WTC11 (cell line): Measurements from ENCODE around the gene COMTD1. TPM values are rescaled to one million over a fixed set of nuclear protein-coding genes. Genes with fewer than 3 reads are reported as not detected.

ENCODE experiments used
- ATAC-seq: fragments of 200-7000 bp; cut with Tn5 transposase; 2 replicates; pipeline ENCODE4 v1.10.0; 2021; ENCODE audit warnings: mild to moderate bottlenecking, moderate library complexity
- CTCF ChIA-PET: fragments of 300-600 bp; sonication (Branson Sonifier 250); formaldehyde crosslinking; loops from one replicate; lab custom pipeline; 2021; ENCODE audit warnings: antibody characterized with exemption; lab: Charles Lee
- POLR2A ChIA-PET: fragments of 350-600 bp; sonication (Branson Sonifier 250); formaldehyde crosslinking; loops from one replicate; lab custom pipeline; 2021; ENCODE audit warnings: antibody characterized with exemption; lab: Charles Lee
- DNase-seq: peaks from one replicate; pipeline ENCODE4 v3.0.0; 2021; ENCODE audit warnings: low spot score
- H3K27ac Mint-ChIP-seq: 2 replicates; pipeline ENCODE4 v1.8.0; 2021; ENCODE audit warnings: mixed read lengths
- H3K27me3 Mint-ChIP-seq: 2 replicates; pipeline ENCODE4 v1.8.0; 2021; ENCODE audit warnings: low read depth, mild to moderate bottlenecking, moderate library complexity, mixed read lengths
- H3K36me3 Mint-ChIP-seq: 2 replicates; pipeline ENCODE4 v1.8.0; 2021; ENCODE audit warnings: mixed read lengths
- H3K4me1 Mint-ChIP-seq: 2 replicates; pipeline ENCODE4 v1.8.0; 2022; ENCODE audit warnings: mixed read lengths
- H3K4me3 Mint-ChIP-seq: 2 replicates; pipeline ENCODE4 v1.8.0; 2021; ENCODE audit warnings: mild to moderate bottlenecking, moderate library complexity, mixed read lengths
- H3K9me3 Mint-ChIP-seq: 2 replicates; pipeline ENCODE4 v1.8.0; 2021; ENCODE audit warnings: mixed read lengths
- ATF1 ChIP-seq: sonication (generic); formaldehyde crosslinking; IDR thresholded peaks from 2 replicates; pipeline ENCODE4 v1.8.1; 2023; ENCODE audit warnings: mild to moderate bottlenecking, moderate library complexity, missing genetic modification reagents
- CREB1 ChIP-seq: sonication (generic); formaldehyde crosslinking; IDR thresholded peaks from 2 replicates; pipeline ENCODE4 v1.8.0; 2023; ENCODE audit warnings: mild to moderate bottlenecking, missing genetic modification reagents
- CREM ChIP-seq: sonication (generic); formaldehyde crosslinking; IDR thresholded peaks from 2 replicates; pipeline ENCODE4 v1.8.1; 2022; ENCODE audit warnings: mild to moderate bottlenecking, missing genetic modification reagents, moderate library complexity
- MYBL2 ChIP-seq: sonication (generic); formaldehyde crosslinking; IDR thresholded peaks from 2 replicates; pipeline ENCODE4 v1.8.1; 2023; ENCODE audit warnings: mild to moderate bottlenecking, moderate library complexity, missing genetic modification reagents
- NFATC4 ChIP-seq: fragments of 250-450 bp; sonication (Bioruptor Pico); IDR thresholded peaks from 2 replicates; pipeline ENCODE4 v1.9.0; 2021; ENCODE audit warnings: mild to moderate bottlenecking
- NFE2L1 ChIP-seq: sonication (generic); formaldehyde crosslinking; IDR thresholded peaks from 2 replicates; pipeline ENCODE4 v1.8.1; 2023; ENCODE audit warnings: missing genetic modification reagents
- NR2C2 ChIP-seq: sonication (generic); formaldehyde crosslinking; IDR thresholded peaks from 2 replicates; pipeline ENCODE4 v1.8.0; 2022; ENCODE audit warnings: mild to moderate bottlenecking, missing genetic modification reagents
- OVOL2 ChIP-seq: fragments of 250-450 bp; sonication (Bioruptor Pico); IDR thresholded peaks from 2 replicates; pipeline ENCODE4 v1.9.0; 2021; ENCODE audit warnings: mild to moderate bottlenecking, borderline replicate concordance
- RELA ChIP-seq: sonication (generic); formaldehyde crosslinking; IDR thresholded peaks from 2 replicates; pipeline ENCODE4 v1.8.1; 2022; ENCODE audit warnings: missing genetic modification reagents, mild to moderate bottlenecking, borderline replicate concordance
- RORB ChIP-seq: fragments of 250-450 bp; sonication (Bioruptor Pico); IDR thresholded peaks from 2 replicates; pipeline ENCODE4 v1.9.0; 2021; ENCODE audit warnings: mild to moderate bottlenecking
- ZBTB21 ChIP-seq: sonication (generic); formaldehyde crosslinking; IDR thresholded peaks from 2 replicates; pipeline ENCODE4 v1.8.1; 2023; ENCODE audit warnings: mild to moderate bottlenecking, missing genetic modification reagents, borderline replicate concordance
- ZNF219 ChIP-seq: sonication (generic); formaldehyde crosslinking; IDR thresholded peaks from 2 replicates; pipeline ENCODE4 v1.8.0; 2023; ENCODE audit warnings: missing genetic modification reagents, mild to moderate bottlenecking, borderline replicate concordance
- ZNF263 ChIP-seq: sonication (generic); formaldehyde crosslinking; IDR thresholded peaks from 2 replicates; pipeline ENCODE4 v1.8.1; 2022; ENCODE audit warnings: low read depth, mild to moderate bottlenecking, moderate library complexity, missing genetic modification reagents
- ZNF423 ChIP-seq: fragments of 250-450 bp; sonication (Bioruptor Pico); IDR thresholded peaks from 2 replicates; pipeline ENCODE4 v2.1.2; 2022; ENCODE audit warnings: mild to moderate bottlenecking, moderate library complexity
- total RNA-seq: library from RNA; stranded (reverse); gene quantifications from 3 replicates; pipeline ENCODE4 v1.2.3, GENCODE V29; 2021
- TF ChIP-seq, protein P1 (sequence below): sonication (generic); formaldehyde crosslinking; IDR thresholded peaks from 2 replicates; pipeline ENCODE4 v1.8.1; 2023; ENCODE audit warnings: mild to moderate bottlenecking, missing genetic modification reagents, moderate library complexity
- TF ChIP-seq, protein P2 (sequence below): sonication (generic); formaldehyde crosslinking; IDR thresholded peaks from 2 replicates; pipeline ENCODE4 v1.8.1; 2022; ENCODE audit warnings: low read depth, mild to moderate bottlenecking, moderate library complexity, missing genetic modification reagents, borderline replicate concordance
- TF ChIP-seq, protein P3 (sequence below): sonication (generic); formaldehyde crosslinking; IDR thresholded peaks from 2 replicates; pipeline ENCODE4 v1.8.1; 2023; ENCODE audit warnings: mild to moderate bottlenecking, missing genetic modification reagents, moderate library complexity
- TF ChIP-seq, protein P4 (sequence below): sonication (generic); formaldehyde crosslinking; IDR thresholded peaks from 2 replicates; pipeline ENCODE4 v1.8.0; 2022; ENCODE audit warnings: mild to moderate bottlenecking, missing genetic modification reagents
- TF ChIP-seq, protein P5 (sequence below): sonication (generic); formaldehyde crosslinking; IDR thresholded peaks from 2 replicates; pipeline ENCODE4 v1.8.1; 2023; ENCODE audit warnings: mild to moderate bottlenecking, moderate library complexity, missing genetic modification reagents
- TF ChIP-seq, protein P6 (sequence below): fragments of 250-450 bp; sonication (Bioruptor Pico); conservative IDR thresholded peaks from 2 replicates; pipeline ENCODE4 v1.9.0; 2021; ENCODE audit warnings: mild to moderate bottlenecking

COMTD1 gene
- total RNA-seq, 1 experiment from 2014 or later, result 47.8 TPM

DNA sequence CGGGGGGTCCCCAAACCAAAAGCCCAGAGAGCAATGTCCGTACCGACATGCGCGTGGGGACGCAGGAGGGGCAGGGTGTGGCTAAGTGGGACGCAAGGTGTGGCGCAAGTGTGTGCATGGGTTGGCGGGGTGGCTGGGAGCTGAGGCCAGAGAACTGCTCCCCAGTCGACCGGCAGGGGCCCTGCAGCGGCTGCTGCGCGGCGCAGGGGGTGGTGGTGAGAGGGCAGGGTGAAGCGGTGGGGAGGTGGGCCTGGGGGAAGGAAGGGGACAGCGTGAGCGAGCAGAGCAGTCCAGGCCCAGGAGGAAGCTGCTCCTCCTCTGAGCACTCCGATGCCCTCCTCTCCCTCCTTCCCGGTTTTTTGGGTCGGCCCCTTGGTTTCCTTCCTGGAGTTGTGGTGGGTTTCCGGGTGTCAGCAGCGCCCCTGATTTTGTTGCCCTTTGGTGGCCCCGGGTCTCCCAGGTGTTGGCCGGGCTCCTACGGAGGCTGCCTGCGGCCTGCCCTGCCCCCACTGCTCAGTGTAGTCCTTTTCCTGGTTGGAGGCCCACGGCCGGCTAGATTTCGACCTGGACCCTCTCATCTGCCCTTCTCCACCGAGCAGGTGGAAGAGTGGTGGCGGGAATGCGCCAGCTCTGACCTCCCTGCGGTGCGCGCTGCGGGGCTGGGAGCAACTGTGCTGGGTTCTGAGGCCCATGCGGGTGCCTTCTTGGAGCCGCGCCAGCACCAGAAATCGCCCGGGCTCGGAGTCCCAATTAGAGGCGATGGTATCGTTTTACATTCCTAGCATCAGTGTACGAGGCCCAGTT lies 40.5 kb upstream of the COMTD1 start:
- peaks cover 14% of the 10 kb centered on the region for H3K4me1 Mint-ChIP-seq
- POLR2A ChIA-PET, result no interaction called here
- TF ChIP-seq ZNF423 (CRISPR knock-in tag) (no peak), ZNF263 (CRISPR knock-in tag) (0 out of 2 replicates have a peak, but pooled peaks have one; percentile 14)
- TF ChIP-seq, all 79 proteins: peak for 1
- H3K36me3 Mint-ChIP-seq, result no peaks in the 10 kb centered on the region
- H3K9me3 Mint-ChIP-seq, result no peaks in the 10 kb centered on the region
- ATAC-seq (peak; percentile 62), DNase-seq (peak; percentile 27)
- CTCF ChIA-PET, result interaction anchor here (1.2 to 1.3 kb wide), 3 partner anchors 19 to 760 kb away, joined by 3 to 4 read pairs (median 4); no protein-coding TSS in a partner anchor
- H3K4me3 Mint-ChIP-seq, result no peak overlapping the region
- H3K27ac Mint-ChIP-seq, result no peak overlapping the region
- H3K27me3 Mint-ChIP-seq, result peaks cover 6% of the 10 kb centered on the region

DNA sequence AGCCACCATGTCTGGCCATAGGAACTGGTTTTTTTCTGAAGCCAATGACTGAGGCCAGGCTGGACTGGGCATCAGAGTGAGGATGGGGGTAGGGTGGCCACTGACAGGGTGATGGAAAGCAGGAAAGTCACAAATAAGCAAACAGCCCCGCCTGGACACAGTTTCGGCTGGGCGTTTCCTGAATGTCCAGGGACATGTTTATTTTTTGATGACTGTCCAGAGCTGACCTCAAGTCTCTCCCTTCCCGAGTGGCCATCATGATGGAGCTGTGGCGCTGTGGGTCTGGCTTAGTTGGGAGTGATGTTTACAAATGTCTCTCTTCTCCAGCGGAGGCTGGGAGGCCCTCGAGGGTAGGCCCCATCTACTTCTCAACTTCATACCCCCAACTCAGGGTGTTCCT lies 37.1 kb upstream of the COMTD1 start:
- no peak for ATAC-seq
- H3K9me3 Mint-ChIP-seq, result peaks cover 13% of the 10 kb centered on the region
- no peaks in the 10 kb centered on the region for H3K27me3 Mint-ChIP-seq
- CTCF ChIA-PET, result interaction anchor here (0.6 kb wide), 1 partner anchor 123 kb away, joined by 3 read pairs; no protein-coding TSS in a partner anchor
- POLR2A ChIA-PET, result interaction anchor here (0.7 kb wide), 1 partner anchor 726 kb away, joined by 5 read pairs; no protein-coding TSS in a partner anchor
- 0 out of 2 replicates have a peak, but pooled peaks cover 3% of the 10 kb centered on the region for H3K36me3 Mint-ChIP-seq
- TF ChIP-seq, protein P1, sequence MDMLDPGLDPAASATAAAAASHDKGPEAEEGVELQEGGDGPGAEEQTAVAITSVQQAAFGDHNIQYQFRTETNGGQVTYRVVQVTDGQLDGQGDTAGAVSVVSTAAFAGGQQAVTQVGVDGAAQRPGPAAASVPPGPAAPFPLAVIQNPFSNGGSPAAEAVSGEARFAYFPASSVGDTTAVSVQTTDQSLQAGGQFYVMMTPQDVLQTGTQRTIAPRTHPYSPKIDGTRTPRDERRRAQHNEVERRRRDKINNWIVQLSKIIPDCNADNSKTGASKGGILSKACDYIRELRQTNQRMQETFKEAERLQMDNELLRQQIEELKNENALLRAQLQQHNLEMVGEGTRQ, result no peak
- TF ChIP-seq OVOL2 (no peak), MYBL2 (CRISPR knock-in tag) (no peak), NFATC4 (no peak), CREM (CRISPR knock-in tag) (no peak), RORB (no peak), ATF1 (CRISPR knock-in tag) (no peak), CREB1 (CRISPR knock-in tag) (no peak), ZNF219 (no peak), NR2C2 (CRISPR knock-in tag) (no peak), ZBTB21 (CRISPR knock-in tag) (no peak), RELA (CRISPR knock-in tag) (no peak), NFE2L1 (no peak)
- TF ChIP-seq, protein P2, sequence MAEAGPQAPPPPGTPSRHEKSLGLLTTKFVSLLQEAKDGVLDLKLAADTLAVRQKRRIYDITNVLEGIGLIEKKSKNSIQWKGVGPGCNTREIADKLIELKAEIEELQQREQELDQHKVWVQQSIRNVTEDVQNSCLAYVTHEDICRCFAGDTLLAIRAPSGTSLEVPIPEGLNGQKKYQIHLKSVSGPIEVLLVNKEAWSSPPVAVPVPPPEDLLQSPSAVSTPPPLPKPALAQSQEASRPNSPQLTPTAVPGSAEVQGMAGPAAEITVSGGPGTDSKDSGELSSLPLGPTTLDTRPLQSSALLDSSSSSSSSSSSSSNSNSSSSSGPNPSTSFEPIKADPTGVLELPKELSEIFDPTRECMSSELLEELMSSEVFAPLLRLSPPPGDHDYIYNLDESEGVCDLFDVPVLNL (CRISPR knock-in tag), result no peak
- TF ChIP-seq, protein P3, sequence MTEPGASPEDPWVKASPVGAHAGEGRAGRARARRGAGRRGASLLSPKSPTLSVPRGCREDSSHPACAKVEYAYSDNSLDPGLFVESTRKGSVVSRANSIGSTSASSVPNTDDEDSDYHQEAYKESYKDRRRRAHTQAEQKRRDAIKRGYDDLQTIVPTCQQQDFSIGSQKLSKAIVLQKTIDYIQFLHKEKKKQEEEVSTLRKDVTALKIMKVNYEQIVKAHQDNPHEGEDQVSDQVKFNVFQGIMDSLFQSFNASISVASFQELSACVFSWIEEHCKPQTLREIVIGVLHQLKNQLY (CRISPR knock-in tag), result no peak
- TF ChIP-seq, protein P4, sequence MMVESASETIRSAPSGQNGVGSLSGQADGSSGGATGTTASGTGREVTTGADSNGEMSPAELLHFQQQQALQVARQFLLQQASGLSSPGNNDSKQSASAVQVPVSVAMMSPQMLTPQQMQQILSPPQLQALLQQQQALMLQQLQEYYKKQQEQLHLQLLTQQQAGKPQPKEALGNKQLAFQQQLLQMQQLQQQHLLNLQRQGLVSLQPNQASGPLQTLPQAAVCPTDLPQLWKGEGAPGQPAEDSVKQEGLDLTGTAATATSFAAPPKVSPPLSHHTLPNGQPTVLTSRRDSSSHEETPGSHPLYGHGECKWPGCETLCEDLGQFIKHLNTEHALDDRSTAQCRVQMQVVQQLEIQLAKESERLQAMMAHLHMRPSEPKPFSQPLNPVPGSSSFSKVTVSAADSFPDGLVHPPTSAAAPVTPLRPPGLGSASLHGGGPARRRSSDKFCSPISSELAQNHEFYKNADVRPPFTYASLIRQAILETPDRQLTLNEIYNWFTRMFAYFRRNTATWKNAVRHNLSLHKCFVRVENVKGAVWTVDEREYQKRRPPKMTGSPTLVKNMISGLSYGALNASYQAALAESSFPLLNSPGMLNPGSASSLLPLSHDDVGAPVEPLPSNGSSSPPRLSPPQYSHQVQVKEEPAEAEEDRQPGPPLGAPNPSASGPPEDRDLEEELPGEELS (CRISPR knock-in tag), result no peak
- TF ChIP-seq, protein P5, sequence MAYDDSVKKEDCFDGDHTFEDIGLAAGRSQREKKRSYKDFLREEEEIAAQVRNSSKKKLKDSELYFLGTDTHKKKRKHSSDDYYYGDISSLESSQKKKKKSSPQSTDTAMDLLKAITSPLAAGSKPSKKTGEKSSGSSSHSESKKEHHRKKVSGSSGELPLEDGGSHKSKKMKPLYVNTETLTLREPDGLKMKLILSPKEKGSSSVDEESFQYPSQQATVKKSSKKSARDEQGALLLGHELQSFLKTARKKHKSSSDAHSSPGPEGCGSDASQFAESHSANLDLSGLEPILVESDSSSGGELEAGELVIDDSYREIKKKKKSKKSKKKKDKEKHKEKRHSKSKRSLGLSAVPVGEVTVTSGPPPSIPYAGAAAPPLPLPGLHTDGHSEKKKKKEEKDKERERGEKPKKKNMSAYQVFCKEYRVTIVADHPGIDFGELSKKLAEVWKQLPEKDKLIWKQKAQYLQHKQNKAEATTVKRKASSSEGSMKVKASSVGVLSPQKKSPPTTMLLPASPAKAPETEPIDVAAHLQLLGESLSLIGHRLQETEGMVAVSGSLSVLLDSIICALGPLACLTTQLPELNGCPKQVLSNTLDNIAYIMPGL (CRISPR knock-in tag), result no peak
- TF ChIP-seq, protein P6, sequence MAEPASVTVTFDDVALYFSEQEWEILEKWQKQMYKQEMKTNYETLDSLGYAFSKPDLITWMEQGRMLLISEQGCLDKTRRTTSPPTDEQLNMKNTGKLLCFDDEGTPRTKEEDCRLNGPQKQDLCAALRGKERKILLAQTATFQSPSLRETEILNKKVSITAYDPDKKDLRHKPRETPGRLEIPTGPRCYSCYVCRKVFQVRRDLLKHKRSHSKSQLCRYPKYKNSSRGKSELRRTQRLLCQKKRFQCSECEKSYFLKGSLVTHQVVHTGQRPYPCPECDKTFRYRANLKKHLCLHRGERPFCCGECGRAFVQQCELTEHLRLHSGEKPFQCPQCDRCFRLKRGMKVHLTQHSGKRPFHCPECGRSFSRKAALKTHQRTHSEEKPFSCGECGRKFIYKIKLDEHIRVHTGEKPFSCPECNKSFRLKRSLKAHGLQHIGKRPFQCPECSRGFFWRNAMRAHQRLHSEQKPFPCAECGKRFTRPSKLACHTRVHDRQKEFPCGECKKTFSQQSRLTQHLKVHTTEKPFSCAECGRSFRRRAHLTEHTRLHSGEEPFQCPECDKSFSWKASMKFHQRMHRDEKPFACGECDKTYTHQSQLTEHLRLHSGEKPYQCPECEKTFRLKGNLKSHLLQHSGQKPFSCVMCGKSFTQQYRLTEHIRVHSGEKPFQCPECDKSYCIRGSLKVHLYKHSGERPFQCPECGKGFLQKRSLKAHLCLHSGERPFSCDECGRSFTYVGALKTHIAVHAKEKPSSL (CRISPR knock-in tag), result no peak
- no peak overlapping the region for H3K27ac Mint-ChIP-seq
- no peak for DNase-seq
- H3K4me3 Mint-ChIP-seq, result no peak overlapping the region
- peaks cover 14% of the 10 kb centered on the region for H3K4me1 Mint-ChIP-seq
